Measurements from ENCODE around the gene PJA2. TPM values are rescaled to one million over a fixed set of nuclear protein-coding genes. Genes with fewer than 3 reads are reported as not detected.
"Not testable (repeated sequence)": the region's sequence is repeated elsewhere in the genome, so short reads cannot be mapped to it uniquely, and the experiment has no call there.

The PJA2 gene
- total and polyA plus RNA-seq, 4 donors, result 23.6 to 69.2 (median 42.8) TPM

DNA sequence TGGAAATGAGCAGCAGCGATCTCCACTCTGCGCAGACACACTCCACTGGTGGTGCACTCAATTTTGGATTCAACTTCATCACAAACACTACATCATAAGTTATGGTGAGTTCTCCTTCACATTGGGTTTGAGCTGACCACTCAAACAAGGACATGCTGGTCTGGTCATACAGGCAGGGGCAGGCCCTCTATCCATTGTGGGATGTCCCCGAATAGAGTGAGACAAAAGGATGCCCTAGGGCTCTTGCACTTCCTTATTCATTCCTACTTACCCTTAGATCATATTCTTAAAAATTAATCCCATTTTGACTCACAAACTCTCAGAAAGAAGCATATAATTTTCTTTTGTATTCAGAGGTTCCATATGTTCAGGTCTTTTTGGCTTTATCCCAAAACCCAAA, 16.3 kb upstream of the PJA2 start:
- Histone ChIP-seq H3K4me1 (ENCODE audit: control insufficient read depth in 4 of 4, insufficient read depth in 4 of 4, low read length in 3 of 4) (no peaks in the 10 kb centered on the region), H3K27me3 (ENCODE audit: control insufficient read depth in 4 of 4, insufficient read depth in 4 of 4, low read length in 3 of 4) (no peaks in the 10 kb centered on the region), H3K9ac (ENCODE audit: low read depth in 1 of 2, low read length in 2 of 2) (no peak overlapping the region), H3K4me3 (ENCODE audit: low read depth in 1 of 3, low read length in 3 of 3) (no peak overlapping the region), H3K9me3 (ENCODE audit: control insufficient read depth in 4 of 4, low read length in 3 of 4) (no peaks in the 10 kb centered on the region), H3K27ac (ENCODE audit: low read depth in 1 of 2, low read length in 2 of 2) (no peak overlapping the region), H3K36me3 (ENCODE audit: control insufficient read depth in 4 of 4, insufficient read depth in 3 of 4, low read depth in 1 of 4, low read length in 3 of 4) (no peaks in the 10 kb centered on the region)
- no peak for DNase-seq (ENCODE audit: low spot score)
- TF ChIP-seq HNF4G (IDR thresholded peaks at IDR 0.05) (no peak), TAF1 (conservative IDR thresholded peaks at IDR 0.05) (no peak), GABPA (IDR thresholded peaks at IDR 0.05 in 1 of 2, conservative IDR thresholded peaks at IDR 0.05 in 1 of 2) (no peak), NR2F2 (IDR thresholded peaks at IDR 0.05) (no peak), FOXA1 (IDR thresholded peaks at IDR 0.05) (no peak), RAD21 (IDR thresholded peaks at IDR 0.05) (no peak), YY1 (IDR thresholded peaks at IDR 0.05) (no peak), FOXA2 (IDR thresholded peaks at IDR 0.05) (no peak), SP1 (IDR thresholded peaks at IDR 0.05) (no peak)
- TF ChIP-seq, protein P1, sequence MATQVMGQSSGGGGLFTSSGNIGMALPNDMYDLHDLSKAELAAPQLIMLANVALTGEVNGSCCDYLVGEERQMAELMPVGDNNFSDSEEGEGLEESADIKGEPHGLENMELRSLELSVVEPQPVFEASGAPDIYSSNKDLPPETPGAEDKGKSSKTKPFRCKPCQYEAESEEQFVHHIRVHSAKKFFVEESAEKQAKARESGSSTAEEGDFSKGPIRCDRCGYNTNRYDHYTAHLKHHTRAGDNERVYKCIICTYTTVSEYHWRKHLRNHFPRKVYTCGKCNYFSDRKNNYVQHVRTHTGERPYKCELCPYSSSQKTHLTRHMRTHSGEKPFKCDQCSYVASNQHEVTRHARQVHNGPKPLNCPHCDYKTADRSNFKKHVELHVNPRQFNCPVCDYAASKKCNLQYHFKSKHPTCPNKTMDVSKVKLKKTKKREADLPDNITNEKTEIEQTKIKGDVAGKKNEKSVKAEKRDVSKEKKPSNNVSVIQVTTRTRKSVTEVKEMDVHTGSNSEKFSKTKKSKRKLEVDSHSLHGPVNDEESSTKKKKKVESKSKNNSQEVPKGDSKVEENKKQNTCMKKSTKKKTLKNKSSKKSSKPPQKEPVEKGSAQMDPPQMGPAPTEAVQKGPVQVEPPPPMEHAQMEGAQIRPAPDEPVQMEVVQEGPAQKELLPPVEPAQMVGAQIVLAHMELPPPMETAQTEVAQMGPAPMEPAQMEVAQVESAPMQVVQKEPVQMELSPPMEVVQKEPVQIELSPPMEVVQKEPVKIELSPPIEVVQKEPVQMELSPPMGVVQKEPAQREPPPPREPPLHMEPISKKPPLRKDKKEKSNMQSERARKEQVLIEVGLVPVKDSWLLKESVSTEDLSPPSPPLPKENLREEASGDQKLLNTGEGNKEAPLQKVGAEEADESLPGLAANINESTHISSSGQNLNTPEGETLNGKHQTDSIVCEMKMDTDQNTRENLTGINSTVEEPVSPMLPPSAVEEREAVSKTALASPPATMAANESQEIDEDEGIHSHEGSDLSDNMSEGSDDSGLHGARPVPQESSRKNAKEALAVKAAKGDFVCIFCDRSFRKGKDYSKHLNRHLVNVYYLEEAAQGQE (IDR thresholded peaks at IDR 0.05), result no peak
- TF ChIP-seq, protein P2, sequence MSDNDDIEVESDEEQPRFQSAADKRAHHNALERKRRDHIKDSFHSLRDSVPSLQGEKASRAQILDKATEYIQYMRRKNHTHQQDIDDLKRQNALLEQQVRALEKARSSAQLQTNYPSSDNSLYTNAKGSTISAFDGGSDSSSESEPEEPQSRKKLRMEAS (IDR thresholded peaks at IDR 0.05), result no peak
- TF ChIP-seq, protein P3, sequence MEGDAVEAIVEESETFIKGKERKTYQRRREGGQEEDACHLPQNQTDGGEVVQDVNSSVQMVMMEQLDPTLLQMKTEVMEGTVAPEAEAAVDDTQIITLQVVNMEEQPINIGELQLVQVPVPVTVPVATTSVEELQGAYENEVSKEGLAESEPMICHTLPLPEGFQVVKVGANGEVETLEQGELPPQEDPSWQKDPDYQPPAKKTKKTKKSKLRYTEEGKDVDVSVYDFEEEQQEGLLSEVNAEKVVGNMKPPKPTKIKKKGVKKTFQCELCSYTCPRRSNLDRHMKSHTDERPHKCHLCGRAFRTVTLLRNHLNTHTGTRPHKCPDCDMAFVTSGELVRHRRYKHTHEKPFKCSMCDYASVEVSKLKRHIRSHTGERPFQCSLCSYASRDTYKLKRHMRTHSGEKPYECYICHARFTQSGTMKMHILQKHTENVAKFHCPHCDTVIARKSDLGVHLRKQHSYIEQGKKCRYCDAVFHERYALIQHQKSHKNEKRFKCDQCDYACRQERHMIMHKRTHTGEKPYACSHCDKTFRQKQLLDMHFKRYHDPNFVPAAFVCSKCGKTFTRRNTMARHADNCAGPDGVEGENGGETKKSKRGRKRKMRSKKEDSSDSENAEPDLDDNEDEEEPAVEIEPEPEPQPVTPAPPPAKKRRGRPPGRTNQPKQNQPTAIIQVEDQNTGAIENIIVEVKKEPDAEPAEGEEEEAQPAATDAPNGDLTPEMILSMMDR (IDR thresholded peaks at IDR 0.05; ENCODE audit: low read depth, low read length, missing input control), result no peak
- TF ChIP-seq, protein P4, sequence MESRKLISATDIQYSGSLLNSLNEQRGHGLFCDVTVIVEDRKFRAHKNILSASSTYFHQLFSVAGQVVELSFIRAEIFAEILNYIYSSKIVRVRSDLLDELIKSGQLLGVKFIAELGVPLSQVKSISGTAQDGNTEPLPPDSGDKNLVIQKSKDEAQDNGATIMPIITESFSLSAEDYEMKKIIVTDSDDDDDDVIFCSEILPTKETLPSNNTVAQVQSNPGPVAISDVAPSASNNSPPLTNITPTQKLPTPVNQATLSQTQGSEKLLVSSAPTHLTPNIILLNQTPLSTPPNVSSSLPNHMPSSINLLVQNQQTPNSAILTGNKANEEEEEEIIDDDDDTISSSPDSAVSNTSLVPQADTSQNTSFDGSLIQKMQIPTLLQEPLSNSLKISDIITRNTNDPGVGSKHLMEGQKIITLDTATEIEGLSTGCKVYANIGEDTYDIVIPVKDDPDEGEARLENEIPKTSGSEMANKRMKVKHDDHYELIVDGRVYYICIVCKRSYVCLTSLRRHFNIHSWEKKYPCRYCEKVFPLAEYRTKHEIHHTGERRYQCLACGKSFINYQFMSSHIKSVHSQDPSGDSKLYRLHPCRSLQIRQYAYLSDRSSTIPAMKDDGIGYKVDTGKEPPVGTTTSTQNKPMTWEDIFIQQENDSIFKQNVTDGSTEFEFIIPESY (IDR thresholded peaks at IDR 0.05), result no peak
- 97% methylated on average over 3 of the region's 3 CpGs for WGBS

DNA sequence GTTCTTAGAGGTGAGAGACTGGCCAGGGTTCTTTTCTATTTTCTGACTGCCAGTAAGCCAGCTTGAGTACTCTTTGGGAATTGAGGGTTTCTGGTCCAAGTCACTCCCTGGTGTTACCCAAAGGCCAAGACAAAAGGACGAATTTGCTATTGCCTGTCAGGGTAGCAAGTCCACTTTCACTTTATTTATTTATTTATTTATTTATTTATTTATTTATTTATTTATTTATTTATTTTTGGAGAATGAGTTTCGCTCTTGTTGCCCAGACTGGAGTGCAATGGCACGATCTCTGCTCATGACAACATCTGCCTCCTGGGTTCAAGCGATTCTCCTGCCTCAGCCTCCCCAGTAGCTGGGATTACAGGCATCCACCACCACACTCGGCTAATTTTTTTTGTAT, 15.7 kb upstream of the PJA2 start:
- H3K36me3 ChIP-seq (ENCODE audit: control insufficient read depth in 4 of 4, insufficient read depth in 3 of 4, low read depth in 1 of 4, low read length in 3 of 4); H3K9ac ChIP-seq (ENCODE audit: low read depth in 1 of 2, low read length in 2 of 2); H3K4me1 ChIP-seq (ENCODE audit: control insufficient read depth in 4 of 4, insufficient read depth in 4 of 4, low read length in 3 of 4); H3K4me3 ChIP-seq (ENCODE audit: low read depth in 1 of 3, low read length in 3 of 3); DNase-seq (ENCODE audit: low spot score); H3K27ac ChIP-seq (ENCODE audit: low read depth in 1 of 2, low read length in 2 of 2); H3K27me3 ChIP-seq (ENCODE audit: control insufficient read depth in 4 of 4, insufficient read depth in 4 of 4, low read length in 3 of 4); H3K9me3 ChIP-seq (ENCODE audit: control insufficient read depth in 4 of 4, low read length in 3 of 4): not testable (repeated sequence)
- 93% methylated on average over 5 of the region's 5 CpGs for WGBS
